Measurements from ENCODE around the gene EYA2. TPM values are rescaled to one million over a fixed set of nuclear protein-coding genes. Genes with fewer than 3 reads are reported as not detected.

EYA2 gene
- total and polyA plus RNA-seq, 2 donors from 2014 or later: 2.6 to 7.9 TPM

- Histone ChIP-seq H3K4me1 (ENCODE audit: control insufficient read depth in 2 of 3, insufficient read depth in 2 of 3, low read depth in 1 of 3, low read length in 3 of 3) (no peaks in the 10 kb centered on the region), H3K27me3 (ENCODE audit: control insufficient read depth, insufficient read depth, low read length) (no peaks in the 10 kb centered on the region), H3K9me3 (ENCODE audit: control insufficient read depth in 2 of 3, insufficient read depth in 1 of 3, low read length in 3 of 3) (no peaks in the 10 kb centered on the region), H3K36me3 (ENCODE audit: control insufficient read depth in 2 of 3, insufficient read depth in 3 of 3, low read length in 3 of 3) (no peaks in the 10 kb centered on the region), H3K4me3 (ENCODE audit: low read length in 3 of 3) (no peak overlapping the region), H3K27ac (ENCODE audit: low read depth in 2 of 2, low read length in 2 of 2) (no peak overlapping the region), H3K9ac (ENCODE audit: low read length in 3 of 3) (no peak overlapping the region)
- no peak for TF ChIP-seq CTCF (IDR thresholded peaks at IDR 0.05; ENCODE audit: borderline replicate concordance, extremely low read depth, insufficient read depth)
- intact Hi-C loops (cut with DNase I): no loop called here
- FAIRE-seq (no peak), DNase-seq (no peak)
Measured at GRCh38 chr20:46974669-46975434, 80.2 kb downstream of the EYA2 start.

- intact Hi-C loops (cut with DNase I): no loop called here
- Histone ChIP-seq H3K4me3 (ENCODE audit: low read length in 3 of 3) (no peak overlapping the region), H3K9ac (ENCODE audit: low read length in 3 of 3) (no peak overlapping the region), H3K36me3 (ENCODE audit: control insufficient read depth in 2 of 3, insufficient read depth in 3 of 3, low read length in 3 of 3) (no peaks in the 10 kb centered on the region), H3K27me3 (ENCODE audit: control insufficient read depth, insufficient read depth, low read length) (no peaks in the 10 kb centered on the region), H3K9me3 (ENCODE audit: control insufficient read depth in 2 of 3, insufficient read depth in 1 of 3, low read length in 3 of 3) (no peaks in the 10 kb centered on the region), H3K27ac (ENCODE audit: low read depth in 2 of 2, low read length in 2 of 2) (no peak overlapping the region), H3K4me1 (ENCODE audit: control insufficient read depth in 2 of 3, insufficient read depth in 2 of 3, low read depth in 1 of 3, low read length in 3 of 3) (no peaks in the 10 kb centered on the region)
- TF ChIP-seq CTCF (IDR thresholded peaks at IDR 0.05; ENCODE audit: borderline replicate concordance, extremely low read depth, insufficient read depth): no peak
- no peak for FAIRE-seq
- DNase-seq: no peak
Measured at GRCh38 chr20:46975976-46976375, 81.3 kb downstream of the EYA2 start.

GRCh38 chr20:46977204-46977603 is 82.6 kb downstream of the EYA2 start:
- FAIRE-seq: no peak
- H3K4me1 ChIP-seq (ENCODE audit: control insufficient read depth in 2 of 3, insufficient read depth in 2 of 3, low read depth in 1 of 3, low read length in 3 of 3): no peaks in the 10 kb centered on the region

More at GRCh38 chr20:46977204-46977603, 82.6 kb downstream of the EYA2 start:
- no peak overlapping the region for H3K9ac ChIP-seq (ENCODE audit: low read length in 3 of 3)
- H3K27ac ChIP-seq (ENCODE audit: low read depth in 2 of 2, low read length in 2 of 2): no peak overlapping the region
- no peaks in the 10 kb centered on the region for H3K9me3 ChIP-seq (ENCODE audit: control insufficient read depth in 2 of 3, insufficient read depth in 1 of 3, low read length in 3 of 3)
- intact Hi-C loops (cut with DNase I): no loop called here
- no peak for DNase-seq
- no peaks in the 10 kb centered on the region for H3K27me3 ChIP-seq (ENCODE audit: control insufficient read depth, insufficient read depth, low read length)
- no peak for TF ChIP-seq CTCF (IDR thresholded peaks at IDR 0.05; ENCODE audit: borderline replicate concordance, extremely low read depth, insufficient read depth)
- H3K4me3 ChIP-seq (ENCODE audit: low read length in 3 of 3): no peak overlapping the region
- H3K36me3 ChIP-seq (ENCODE audit: control insufficient read depth in 2 of 3, insufficient read depth in 3 of 3, low read length in 3 of 3): no peaks in the 10 kb centered on the region

Measured in kidney (tissue), 14 donors.